Keratinocyte (primary cell): ENCODE data around the gene TMEM33. TPM values are rescaled to one million over a fixed set of nuclear protein-coding genes. Genes with fewer than 3 reads are reported as not detected.

Experiments used
- DNase-seq: peaks from one replicate; pipeline ENCODE4 v3.0.0-alpha.2; 2011; ENCODE audit warnings: low read depth, missing footprints, low spot score
- FAIRE-seq: peaks from 2 replicates; lab custom pipeline; 2011; peaks lifted over from hg19 to GRCh38; lab: Jason Lieb, UNC
- H2AFZ ChIP-seq: 2 replicates; pipeline ENCODE4 v1.6.0; 2012; ENCODE audit warnings: low read length, control low read depth, inconsistent platforms; ENCODE audit not compliant: control insufficient read depth
- H3K27ac ChIP-seq: 2 replicates; pipeline ENCODE4 v1.5.1; 2011; ENCODE audit warnings: low read length; ENCODE audit not compliant: control insufficient read depth, insufficient read depth
- H3K27me3 ChIP-seq: 3 replicates; pipeline ENCODE4 v1.6.0; 2011; ENCODE audit warnings: low read length; ENCODE audit not compliant: control insufficient read depth, insufficient read depth; ENCODE audit errors: extremely low read depth
- H3K36me3 ChIP-seq, 2 experiments: 2 replicates in 1 of 2; 3 replicates in 1 of 2; pipeline ENCODE4 v1.5.1; 2011; ENCODE audit warnings: low read length in 2 of 2, mild to moderate bottlenecking in 1 of 2; ENCODE audit not compliant: control insufficient read depth in 2 of 2, insufficient read depth in 2 of 2; ENCODE audit errors: extremely low read depth in 1 of 2
- H3K4me1 ChIP-seq: 3 replicates; pipeline ENCODE4 v1.5.1; 2011; ENCODE audit warnings: low read length; ENCODE audit not compliant: control insufficient read depth, insufficient read depth; ENCODE audit errors: extremely low read depth
- H3K4me2 ChIP-seq: 3 replicates; pipeline ENCODE4 v1.6.0; 2011; ENCODE audit warnings: low read depth, low read length; ENCODE audit not compliant: control insufficient read depth, insufficient read depth; ENCODE audit errors: extremely low read depth
- H3K4me3 ChIP-seq, 3 experiments: fragments of 200-600 bp in 1 of 3; sonication (generic) in 1 of 3; 2 replicates in 2 of 3; 3 replicates in 1 of 3; pipeline ENCODE4 v1.5.1; 2011 to 2016; ENCODE audit warnings: low read length in 3 of 3, mild to moderate bottlenecking in 3 of 3, control low read depth in 2 of 3, inconsistent platforms in 1 of 3, low read depth in 1 of 3, mixed read lengths in 1 of 3, mixed run types in 1 of 3, moderate library complexity in 1 of 3; ENCODE audit not compliant: control insufficient read depth in 2 of 3, insufficient read depth in 2 of 3; ENCODE audit errors: extremely low read depth in 1 of 3
- H3K79me2 ChIP-seq: 2 replicates; pipeline ENCODE4 v1.6.0; 2012; ENCODE audit warnings: low read length; ENCODE audit not compliant: control insufficient read depth, insufficient read depth
- H3K9ac ChIP-seq: 3 replicates; pipeline ENCODE4 v1.6.0; 2011; ENCODE audit warnings: low read length; ENCODE audit not compliant: control insufficient read depth, insufficient read depth; ENCODE audit errors: extremely low read depth
- H3K9me1 ChIP-seq: 3 replicates; pipeline ENCODE4 v1.6.0; 2011; ENCODE audit warnings: low read length; ENCODE audit not compliant: control insufficient read depth, insufficient read depth; ENCODE audit errors: extremely low read depth
- H3K9me3 ChIP-seq: 2 replicates; pipeline ENCODE4 v1.5.1; 2012; ENCODE audit warnings: low read depth, low read length; ENCODE audit not compliant: control insufficient read depth
- H4K20me1 ChIP-seq: 3 replicates; pipeline ENCODE4 v1.6.0; 2011; ENCODE audit warnings: low read length; ENCODE audit not compliant: control insufficient read depth, insufficient read depth; ENCODE audit errors: extremely low read depth
- CTCF ChIP-seq, 3 experiments: IDR thresholded peaks in 1 of 3; conservative IDR thresholded peaks in 1 of 3; optimal IDR thresholded peaks in 1 of 3; 2 replicates in 2 of 3; 3 replicates in 1 of 3; pipeline versions ENCODE3 to v1.5.1; 2011; ENCODE audit warnings: low read length in 3 of 3, mild to moderate bottlenecking in 3 of 3, moderate library complexity in 2 of 3, control low read depth in 1 of 3, inconsistent platforms in 1 of 3; ENCODE audit not compliant: insufficient read depth in 2 of 3; ENCODE audit errors: extremely low read depth in 1 of 3
- EZH2 ChIP-seq: IDR thresholded peaks from one replicate; pipeline ENCODE4 v1.6.1; 2012; ENCODE audit warnings: inconsistent platforms, mild to moderate bottlenecking, low read length, moderate library complexity
- dilution Hi-C: fragments of 300-500 bp; cut with MboI; formaldehyde crosslinking; loops from one replicate; pipeline ENCODE4 v1.7.0; 2020; ENCODE audit warnings: low sequenced_read_pairs; ENCODE audit not compliant: extremely low pct_ligation_motif_present
- polyA plus RNA-seq, 5 experiments: library from polyadenylated mRNA; depleted of rRNA in 3 of 5; stranded (reverse) in 3 of 5; stranded (forward) in 1 of 5; unstranded in 1 of 5; fragments of >200 nt; gene quantifications; 1 replicate in 1 of 5; 2 replicates in 3 of 5; 3 replicates in 1 of 5; pipeline versions ENCODE4 v1.2.1 to v1.2.3, GENCODE V29; 2011 to 2012; ENCODE audit warnings: missing spikeins in 2 of 5, low read depth in 1 of 5, low replicate concordance in 1 of 5

TMEM33 gene
- polyA plus RNA-seq, 1 donor (not counting 4 experiments of a cell fraction or from before 2014, with no cell fraction given), result 133 TPM

DNA sequence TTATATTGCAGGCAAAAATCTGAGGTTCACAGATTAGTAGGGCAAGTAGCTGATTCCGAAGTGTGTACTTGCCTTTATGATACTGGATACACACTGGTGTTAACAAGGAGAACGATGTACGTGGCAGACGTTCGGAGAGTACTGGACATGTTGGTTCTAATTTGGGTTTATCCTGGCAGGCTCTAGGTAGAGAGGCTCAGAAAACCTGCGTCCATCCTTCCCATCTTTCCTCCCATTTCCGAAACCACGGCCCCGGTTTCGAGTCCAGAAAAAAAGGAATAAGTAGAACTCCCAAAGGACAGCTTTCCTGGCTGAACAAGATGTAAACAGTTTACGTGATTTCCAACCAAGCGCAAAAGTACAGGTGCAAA, 54.8 kb downstream of the TMEM33 start:
- Histone ChIP-seq H2AFZ (peak overlapping the region; percentile 95), H3K9me1 (no peaks in the 10 kb centered on the region), H4K20me1 (no peaks in the 10 kb centered on the region), H3K4me1 (peaks cover 13% of the 10 kb centered on the region), H3K36me3 (no peaks in the 10 kb centered on the region), H3K79me2 (peaks cover 41% of the 10 kb centered on the region), H3K27ac (peak overlapping the region; percentile 75), H3K4me3 (peak overlapping the region; percentile 91 to 100 (median 92)), H3K9ac (peak overlapping the region; percentile 87), H3K27me3 (no peaks in the 10 kb centered on the region), H3K4me2 (peak overlapping the region; percentile 98), H3K9me3 (no peaks in the 10 kb centered on the region)
- DNase-seq (no peak), FAIRE-seq (no peak)
- dilution Hi-C loops, result no loop called here
- TF ChIP-seq EZH2 (no peak), CTCF (optimal IDR thresholded peaks at IDR 0.05 in 1 of 3, IDR thresholded peaks at IDR 0.05 in 1 of 3, conservative IDR thresholded peaks at IDR 0.05 in 1 of 3; ENCODE audit: extremely low read depth in 1 of 3, insufficient read depth in 2 of 3, low read length in 3 of 3) (no peak)

GRCh38 chr4:41990365-41991111, 55.3 kb downstream of the TMEM33 start, which contains the start of gene SLC30A9:
SLC30A9 (plus strand) TSS chr4:41990530; CDS start chr4:41990652, 122 bp downstream.
- DNase-seq (peak; percentile 49), FAIRE-seq (peak; percentile 95)

More at GRCh38 chr4:41990365-41991111, 55.3 kb downstream of the TMEM33 start, which contains the start of gene SLC30A9:
- peak within 1 kb of the TSS; percentile 75 for H3K27ac ChIP-seq
- H3K4me2 ChIP-seq, result peak within 1 kb of the TSS; percentile 98
- peak within 1 kb of the TSS; percentile 87 for H3K9ac ChIP-seq
- H3K4me1 ChIP-seq, result peaks cover 13% of the 10 kb centered on the region
- H4K20me1 ChIP-seq, result no peaks in the 10 kb centered on the region
- peak within 1 kb of the TSS; percentile 95 for H2AFZ ChIP-seq
- no peaks in the 10 kb centered on the region for H3K36me3 ChIP-seq
- TF ChIP-seq CTCF (optimal IDR thresholded peaks at IDR 0.05 in 1 of 3, IDR thresholded peaks at IDR 0.05 in 1 of 3, conservative IDR thresholded peaks at IDR 0.05 in 1 of 3; ENCODE audit: extremely low read depth in 1 of 3, insufficient read depth in 2 of 3, low read length in 3 of 3), result peak in 1 of 3 experiments; percentile 20
- TF ChIP-seq EZH2, result no peak
- H3K4me3 ChIP-seq, result peak within 1 kb of the TSS; percentile 91 to 100 (median 92)
- H3K79me2 ChIP-seq, result peaks cover 46% of the 10 kb centered on the region
- H3K27me3 ChIP-seq, result no peaks in the 10 kb centered on the region
- H3K9me3 ChIP-seq, result no peaks in the 10 kb centered on the region
- no peaks in the 10 kb centered on the region for H3K9me1 ChIP-seq
- dilution Hi-C loops, result no loop called here
